Measurements from ENCODE around the gene IL17D. TPM values are rescaled to one million over a fixed set of nuclear protein-coding genes. Genes with fewer than 3 reads are reported as not detected.

The IL17D gene
- total RNA-seq, 1 experiment from 2014 or later = 1.3 TPM

GRCh38 chr13:20718958-20719566 lies 15.6 kb downstream of the IL17D start:
- CTCF ChIA-PET = no interaction called here
- Mint-ChIP-seq H3K27ac (ENCODE audit: unreplicated experiment) (no peak overlapping the region), H3K4me3 (ENCODE audit: low read depth, unreplicated experiment) (no peak overlapping the region), H3K36me3 (ENCODE audit: insufficient read depth, unreplicated experiment) (no peaks in the 10 kb centered on the region), H3K9me3 (ENCODE audit: low read depth, unreplicated experiment) (no peaks in the 10 kb centered on the region), H3K4me1 (ENCODE audit: low read depth, unreplicated experiment) (peaks cover 4% of the 10 kb centered on the region), H3K27me3 (ENCODE audit: unreplicated experiment) (peaks cover 10% of the 10 kb centered on the region)
- no peak for DNase-seq
- intact Hi-C loops (cut with micrococcal nuclease; ENCODE audit: unreplicated experiment) = no loop called here
- TF ChIP-seq CTCF (IDR thresholded peaks at IDR 0.05; ENCODE audit: unreplicated experiment) = no peak
- BruUV-seq (replicated peaks) = no TSS peak

GRCh38 chr13:20719783-20720182 lies 16.3 kb downstream of the IL17D start:
- H3K27me3 Mint-ChIP-seq (ENCODE audit: unreplicated experiment) = peaks cover 2% of the 10 kb centered on the region
- H3K4me3 Mint-ChIP-seq (ENCODE audit: low read depth, unreplicated experiment) = no peak overlapping the region
- no peak overlapping the region for H3K27ac Mint-ChIP-seq (ENCODE audit: unreplicated experiment)
- H3K4me1 Mint-ChIP-seq (ENCODE audit: low read depth, unreplicated experiment) = no peaks in the 10 kb centered on the region
- CTCF ChIA-PET = no interaction called here
- no peaks in the 10 kb centered on the region for H3K36me3 Mint-ChIP-seq (ENCODE audit: insufficient read depth, unreplicated experiment)
- BruUV-seq (replicated peaks) = no TSS peak
- intact Hi-C loops (cut with micrococcal nuclease; ENCODE audit: unreplicated experiment) = no loop called here
- DNase-seq = no peak
- TF ChIP-seq CTCF (IDR thresholded peaks at IDR 0.05; ENCODE audit: unreplicated experiment) = no peak
- H3K9me3 Mint-ChIP-seq (ENCODE audit: low read depth, unreplicated experiment) = no peaks in the 10 kb centered on the region

- Mint-ChIP-seq H3K36me3 (ENCODE audit: insufficient read depth, unreplicated experiment) (no peaks in the 10 kb centered on the region), H3K4me3 (ENCODE audit: low read depth, unreplicated experiment) (no peak overlapping the region), H3K27me3 (ENCODE audit: unreplicated experiment) (no peaks in the 10 kb centered on the region), H3K27ac (ENCODE audit: unreplicated experiment) (no peak overlapping the region), H3K4me1 (ENCODE audit: low read depth, unreplicated experiment) (no peaks in the 10 kb centered on the region), H3K9me3 (ENCODE audit: low read depth, unreplicated experiment) (no peaks in the 10 kb centered on the region)
- intact Hi-C loops (cut with micrococcal nuclease; ENCODE audit: unreplicated experiment) = no loop called here
- CTCF ChIA-PET = no interaction called here
- no TSS peak for BruUV-seq (replicated peaks)
- no peak for TF ChIP-seq CTCF (IDR thresholded peaks at IDR 0.05; ENCODE audit: unreplicated experiment)
- no peak for DNase-seq
Observed at GRCh38 chr13:20720499-20720898, 17.0 kb downstream of the IL17D start.

GRCh38 chr13:20721058-20721453 lies 17.6 kb downstream of the IL17D start:
- Mint-ChIP-seq H3K9me3 (ENCODE audit: low read depth, unreplicated experiment) (no peaks in the 10 kb centered on the region), H3K27ac (ENCODE audit: unreplicated experiment) (no peak overlapping the region), H3K27me3 (ENCODE audit: unreplicated experiment) (no peaks in the 10 kb centered on the region), H3K36me3 (ENCODE audit: insufficient read depth, unreplicated experiment) (no peaks in the 10 kb centered on the region), H3K4me1 (ENCODE audit: low read depth, unreplicated experiment) (no peaks in the 10 kb centered on the region), H3K4me3 (ENCODE audit: low read depth, unreplicated experiment) (peak overlapping the region; percentile 67)
- intact Hi-C loops (cut with micrococcal nuclease; ENCODE audit: unreplicated experiment) = no loop called here
- CTCF ChIA-PET = no interaction called here
- no peak for DNase-seq
- TF ChIP-seq CTCF (IDR thresholded peaks at IDR 0.05; ENCODE audit: unreplicated experiment) = no peak
- no TSS peak for BruUV-seq (replicated peaks)
